ENCODE results near the gene TMED7. TPM values are rescaled to one million over a fixed set of nuclear protein-coding genes. Genes with fewer than 3 reads are reported as not detected.

TMED7 gene
- total and polyA plus RNA-seq, 3 donors from 2014 or later, result 43.6 to 119 (median 89.3) TPM

GRCh38 chr5:115571441-115571878, 54.4 kb downstream of the TMED7 start:
- H3K9me3 ChIP-seq, result no peaks in the 10 kb centered on the region
- peaks cover 7% of the 10 kb centered on the region for H3K4me1 ChIP-seq
- H3K27me3 ChIP-seq, result no peaks in the 10 kb centered on the region
- DNase-seq, result peak; percentile 77
- no peaks in the 10 kb centered on the region for H3K36me3 ChIP-seq (ENCODE audit: low read depth, missing control alignments)
- intact Hi-C loops (cut with DNase I; ENCODE audit: low total_unique reads), result no loop called here
- H3K27ac ChIP-seq, result peak overlapping the region; percentile 55 to 61
- TF ChIP-seq CTCF (IDR thresholded peaks at IDR 0.05), result no peak
- no peak for TF ChIP-seq POLR2A (IDR thresholded peaks at IDR 0.05)
- H3K4me3 ChIP-seq, result no peak overlapping the region
- 55 to 56% methylated on average over 5 of the region's 5 CpGs for WGBS, 2 donors

GRCh38 chr5:115568668-115569067, 57.2 kb downstream of the TMED7 start:
- TF ChIP-seq CTCF (IDR thresholded peaks at IDR 0.05), result no peak
- no peak for TF ChIP-seq POLR2A (IDR thresholded peaks at IDR 0.05)
- H3K27me3 ChIP-seq, result no peaks in the 10 kb centered on the region
- no peak overlapping the region for H3K4me3 ChIP-seq
- H3K36me3 ChIP-seq (ENCODE audit: low read depth, missing control alignments), result no peaks in the 10 kb centered on the region
- H3K4me1 ChIP-seq, result peaks cover 7% of the 10 kb centered on the region
- intact Hi-C loops (cut with DNase I; ENCODE audit: low total_unique reads), result no loop called here
- H3K9me3 ChIP-seq, result no peaks in the 10 kb centered on the region
- H3K27ac ChIP-seq, result no peak overlapping the region
- 90 to 94% methylated on average over 1 of the region's 1 CpG for WGBS, 2 donors
- no peak for DNase-seq

- no peaks in the 10 kb centered on the region for H3K4me1 ChIP-seq
- H3K4me3 ChIP-seq, result no peak overlapping the region
- 33 to 40% methylated on average over 1 to 2 of the region's 2 CpGs for WGBS, 2 donors
- no peaks in the 10 kb centered on the region for H3K27me3 ChIP-seq
- intact Hi-C loops (cut with DNase I; ENCODE audit: low total_unique reads), result no loop called here
- TF ChIP-seq POLR2A (IDR thresholded peaks at IDR 0.05), result no peak
- no peak for TF ChIP-seq CTCF (IDR thresholded peaks at IDR 0.05)
- H3K36me3 ChIP-seq (ENCODE audit: low read depth, missing control alignments), result no peaks in the 10 kb centered on the region
- DNase-seq, result no peak
- no peak overlapping the region for H3K27ac ChIP-seq
- H3K9me3 ChIP-seq, result no peaks in the 10 kb centered on the region
These were observed 60.6 kb downstream of the TMED7 start for GRCh38 chr5:115565233-115565632.

Other genes with a start within 250 kb of the TMED7 start
- 10 to 100 TPM; 20.0 to 28.7 TPM for gene FEM1C, start 81.3 kb downstream of the TMED7 start, total RNA-seq
- gene FEM1C, start 81.3 kb downstream of the TMED7 start, polyA plus RNA-seq (ENCODE audit: insufficient read depth, low read depth, low replicate concordance), result 25.9 TPM
- gene TICAM2, start 23.6 kb downstream of the TMED7 start, total RNA-seq, result under 1 TPM in 1 of 2 donors, not detected in 1; 0.68 TPM
- gene TICAM2, start 23.6 kb downstream of the TMED7 start, polyA plus RNA-seq (ENCODE audit: insufficient read depth, low read depth, low replicate concordance), result 1.1 TPM
- gene CDO1, start 190.6 kb upstream of the TMED7 start, total RNA-seq, result 10 to 100 TPM; 41.3 to 45.0 TPM
- gene CDO1, start 190.6 kb upstream of the TMED7 start, polyA plus RNA-seq (ENCODE audit: insufficient read depth, low read depth, low replicate concordance), result 31.6 TPM
- 10 to 100 TPM; 49.7 to 65.8 TPM for gene ATG12, start 215.5 kb upstream of the TMED7 start, total RNA-seq
- gene ATG12, start 215.5 kb upstream of the TMED7 start, polyA plus RNA-seq (ENCODE audit: insufficient read depth, low read depth, low replicate concordance), result 50.5 TPM
- gene AP3S1, start 215.9 kb upstream of the TMED7 start, total RNA-seq, result 100 to 1,000 TPM; 103 to 105 TPM
- gene AP3S1, start 215.9 kb upstream of the TMED7 start, polyA plus RNA-seq (ENCODE audit: insufficient read depth, low read depth, low replicate concordance), result 136 TPM

Measured in testis (tissue), 3 donors.